Measurements from ENCODE around the gene RAPGEF4.

The RAPGEF4 gene

GRCh38 chr2:172917716-172918115 lies 182.1 kb downstream of the RAPGEF4 start:
- no peak for DNase-seq

- no peak for DNase-seq
Observed at GRCh38 chr2:172919732-172920131, 184.1 kb downstream of the RAPGEF4 start.

- no peak for DNase-seq
Observed at GRCh38 chr2:172921532-172922236, 186.0 kb downstream of the RAPGEF4 start.

- no peak for DNase-seq
Observed at GRCh38 chr2:172922306-172922705, 186.7 kb downstream of the RAPGEF4 start.

- no peak for DNase-seq
Observed at GRCh38 chr2:172922815-172923214, 187.2 kb downstream of the RAPGEF4 start.

- no peak for DNase-seq
Observed at GRCh38 chr2:172924097-172924660, 188.5 kb downstream of the RAPGEF4 start.

- DNase-seq = no peak
Observed at GRCh38 chr2:172925600-172925999, 190.0 kb downstream of the RAPGEF4 start.

- no peak for DNase-seq
Observed at GRCh38 chr2:172926785-172927640, 191.4 kb downstream of the RAPGEF4 start.

- DNase-seq = no peak
Observed at GRCh38 chr2:172927641-172928357, 192.2 kb downstream of the RAPGEF4 start.

- DNase-seq = no peak
Observed at GRCh38 chr2:172928756-172929155, 193.1 kb downstream of the RAPGEF4 start.

GRCh38 chr2:172929644-172930043 lies 194.0 kb downstream of the RAPGEF4 start:
- DNase-seq = no peak

GRCh38 chr2:172930871-172931255 lies 195.2 kb downstream of the RAPGEF4 start:
- DNase-seq = no peak

GRCh38 chr2:172931256-172931894 lies 195.7 kb downstream of the RAPGEF4 start:
- no peak for DNase-seq

GRCh38 chr2:172931918-172932520 lies 196.4 kb downstream of the RAPGEF4 start:
- DNase-seq = no peak

- no peak for DNase-seq
Observed at GRCh38 chr2:172937884-172938712, 202.5 kb downstream of the RAPGEF4 start.

- no peak for DNase-seq
Observed at GRCh38 chr2:172938713-172939375, 203.2 kb downstream of the RAPGEF4 start.

- DNase-seq = no peak
Observed at GRCh38 chr2:172943539-172943938, 207.9 kb downstream of the RAPGEF4 start.

- DNase-seq = no peak
Observed at GRCh38 chr2:172944022-172944793, 208.6 kb downstream of the RAPGEF4 start.

- DNase-seq = no peak
Observed at GRCh38 chr2:172944794-172945509, 209.3 kb downstream of the RAPGEF4 start.
